ENCODE results near the gene ZSWIM9. TPM values are rescaled to one million over a fixed set of nuclear protein-coding genes. Genes with fewer than 3 reads are reported as not detected.

ZSWIM9 gene
- polyA plus RNA-seq (ENCODE audit: insufficient read length in 3 of 3) = 10 to 100 TPM; 11.4 to 13.7 (median 13.6) TPM
- long read RNA-seq, donor 1 = 0 reads
- long read RNA-seq, donor 2 = 0 reads
- long read RNA-seq, donor 3 = 0 reads
- long read RNA-seq, donor 4, partial matches to known transcripts = 0 of 1 reads
- long read RNA-seq, donor 4, other reads (novel, unspliced or antisense) = 0 of 1 reads
- long read RNA-seq, donor 5 = 0 reads
- long read RNA-seq, donor 6, partial matches to known transcripts = 0 of 1 reads
- long read RNA-seq, donor 6, other reads (novel, unspliced or antisense) = 0 of 1 reads
- long read RNA-seq, donor 7, partial matches to known transcripts = 0 of 1 reads
- long read RNA-seq, donor 7, other reads (novel, unspliced or antisense) = 0 of 1 reads
- long read RNA-seq, donor 8 = 0 reads
- long read RNA-seq, donor 9, partial matches to known transcripts = 0 of 1 reads
- long read RNA-seq, donor 9, other reads (novel, unspliced or antisense) = 0 of 1 reads
- long read RNA-seq, donor 10 = 0 reads
- long read RNA-seq, donor 11, partial matches to known transcripts = 0 of 1 reads
- long read RNA-seq, donor 11, other reads (novel, unspliced or antisense) = 0 of 1 reads
- long read RNA-seq, donor 12, partial matches to known transcripts = 22 of 23 reads
- long read RNA-seq, donor 12, other reads (novel, unspliced or antisense) = 0 of 23 reads
- long read RNA-seq, donor 13 = 0 reads
- long read RNA-seq, donor 14 = 0 reads
- long read RNA-seq, donor 15 = 0 reads
- long read RNA-seq, donor 16 = 0 reads

DNA sequence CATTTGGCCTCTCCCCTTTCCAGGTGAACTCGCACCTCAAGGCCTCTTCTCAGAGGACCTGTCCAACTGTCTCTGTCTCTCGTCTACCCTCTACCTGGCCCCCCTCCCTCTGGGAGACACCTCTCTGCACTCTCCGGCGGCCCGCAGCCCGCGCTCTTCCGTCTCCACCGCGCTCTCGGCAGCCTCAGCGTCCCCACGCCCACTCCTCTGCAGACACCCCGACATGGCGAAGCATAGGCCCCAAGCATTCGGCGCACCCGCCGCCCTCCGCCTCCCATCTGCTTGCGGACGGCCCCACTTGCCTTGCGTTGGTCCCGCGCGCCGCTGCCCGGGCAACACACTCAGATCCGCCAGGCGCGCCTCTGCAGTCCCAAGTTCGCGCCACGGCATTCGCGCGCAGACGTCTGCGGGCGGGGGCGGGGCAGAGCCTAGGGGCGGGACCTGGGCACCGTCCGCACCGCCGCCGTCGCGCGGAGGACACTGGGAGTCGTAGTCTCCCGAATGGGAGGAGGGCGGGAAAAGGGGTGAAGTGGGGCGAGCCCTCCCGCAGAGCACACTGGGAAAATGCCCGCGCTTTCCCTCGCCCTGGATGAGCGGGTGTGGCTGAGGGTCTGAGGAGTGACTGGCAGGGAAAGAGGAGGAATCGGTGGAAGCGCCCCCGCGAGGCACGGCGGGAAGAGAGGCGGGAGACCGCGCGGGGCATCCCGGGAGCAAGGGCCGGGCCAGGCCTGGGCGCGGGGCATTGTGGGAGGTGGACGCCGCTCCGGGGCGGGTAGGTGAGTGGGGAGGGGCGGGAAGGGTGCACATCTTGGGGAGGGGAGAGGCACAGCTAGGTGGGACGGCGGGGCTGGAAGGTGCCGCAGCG lies at the start of gene ZSWIM9, which contains the start of gene LIG1:
Gene ZSWIM9, plus strand, starts transcription at position 742 of the 865 bp plus-strand sequence. CDS start 1,123 bp downstream, outside the sequence.
Gene LIG1, minus strand, starts transcription at position 406 of the 865 bp plus-strand sequence. CDS start 4,778 bp downstream, outside the sequence.
- DNase-seq = peak; percentile 97

DNA sequence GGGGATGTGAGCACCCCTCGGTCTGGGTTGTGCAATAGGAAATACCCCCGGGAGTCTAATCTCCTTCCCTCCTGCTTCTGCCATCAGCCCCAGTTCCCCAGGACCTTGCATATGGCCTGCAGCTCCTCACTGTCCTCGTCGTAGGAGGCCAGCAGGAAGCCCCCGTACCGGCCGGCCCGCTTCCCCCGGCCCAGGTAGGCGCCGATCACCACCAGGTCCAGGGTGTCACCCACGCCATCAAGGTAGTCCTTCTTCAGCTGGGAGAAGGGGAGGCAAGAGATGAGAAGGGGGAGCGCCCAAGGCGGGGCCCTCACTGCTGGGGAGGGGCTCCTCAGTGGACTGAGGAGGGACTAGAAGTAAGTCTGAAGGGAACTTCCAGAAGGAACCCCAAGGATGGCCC lies 49.4 kb upstream of the ZSWIM9 start:
- no peak for DNase-seq

GRCh38 chr19:48121909-48122371 lies 48.5 kb upstream of the ZSWIM9 start:
- no peak for DNase-seq

GRCh38 chr19:48122421-48122820 lies 48.1 kb upstream of the ZSWIM9 start:
- DNase-seq = no peak

- no peak for DNase-seq
These were observed 46.4 kb upstream of the ZSWIM9 start for GRCh38 chr19:48123907-48124651.

- DNase-seq = no peak
These were observed 42.9 kb upstream of the ZSWIM9 start for GRCh38 chr19:48127561-48127960.

DNA sequence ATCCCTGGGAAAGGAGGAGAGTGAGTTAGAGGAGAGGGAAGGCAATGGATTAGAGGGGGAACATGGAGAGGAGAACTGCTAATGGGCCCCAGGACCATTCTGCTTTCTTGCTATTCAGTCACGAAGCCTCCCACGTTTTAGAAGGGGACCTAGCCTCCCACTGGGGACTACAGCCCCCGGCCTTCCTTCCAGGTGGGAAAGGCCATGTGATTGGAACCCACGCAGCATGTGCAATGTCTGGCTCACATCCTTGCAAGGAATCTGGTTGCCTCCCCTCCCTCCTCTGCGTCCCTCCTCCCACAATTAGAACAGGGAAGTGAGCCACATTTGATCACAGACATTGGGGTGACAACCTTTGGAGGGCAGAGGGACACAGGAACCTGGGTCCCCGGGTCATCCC lies 37.4 kb upstream of the ZSWIM9 start:
- DNase-seq = no peak

DNA sequence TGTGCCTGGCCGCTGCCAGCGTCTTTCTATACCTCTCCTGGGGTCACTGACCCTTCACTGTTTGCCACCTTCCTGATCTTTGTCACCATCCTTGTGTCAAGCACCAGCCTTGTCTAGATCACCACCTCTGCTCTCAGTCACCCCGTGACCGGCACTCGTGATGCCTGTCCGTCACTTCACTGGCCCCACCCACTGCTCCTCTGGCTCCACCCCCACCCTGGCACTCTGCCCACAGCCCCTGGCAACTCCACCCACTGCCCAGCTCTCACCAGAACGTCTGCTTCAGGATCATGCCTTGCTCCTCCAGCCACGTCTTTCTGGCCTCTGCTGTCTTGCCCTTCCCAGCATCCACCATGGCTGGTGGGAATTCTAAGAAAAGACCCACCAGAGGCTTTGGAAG lies 35.1 kb upstream of the ZSWIM9 start:
- no peak for DNase-seq

- no peak for DNase-seq
These were observed 33.9 kb upstream of the ZSWIM9 start for GRCh38 chr19:48136547-48136946.

- DNase-seq = no peak
These were observed 33.1 kb upstream of the ZSWIM9 start for GRCh38 chr19:48137411-48137810.

DNA sequence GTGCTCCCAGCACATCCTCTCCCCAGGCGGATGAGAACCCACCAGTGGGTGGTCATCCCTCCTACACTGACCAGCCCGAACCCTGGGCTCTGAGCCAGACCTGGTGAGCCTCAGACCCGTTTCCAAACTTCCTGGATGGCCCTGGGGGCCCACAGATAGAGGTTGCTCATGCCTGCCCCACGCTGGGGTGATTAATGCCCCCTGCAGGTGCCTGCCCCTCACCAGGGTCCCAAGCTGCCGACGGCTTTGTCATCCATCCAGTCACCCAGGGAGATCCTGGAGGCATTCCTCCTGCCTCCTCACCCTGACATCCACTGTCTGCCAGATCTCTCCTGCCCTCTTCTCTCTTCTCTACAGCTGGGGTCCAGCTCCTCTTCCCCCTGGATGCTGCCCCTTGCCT lies 31.4 kb upstream of the ZSWIM9 start:
- DNase-seq = no peak

GRCh38 chr19:48147597-48148175 lies 22.8 kb upstream of the ZSWIM9 start:
- no peak for DNase-seq

DNA sequence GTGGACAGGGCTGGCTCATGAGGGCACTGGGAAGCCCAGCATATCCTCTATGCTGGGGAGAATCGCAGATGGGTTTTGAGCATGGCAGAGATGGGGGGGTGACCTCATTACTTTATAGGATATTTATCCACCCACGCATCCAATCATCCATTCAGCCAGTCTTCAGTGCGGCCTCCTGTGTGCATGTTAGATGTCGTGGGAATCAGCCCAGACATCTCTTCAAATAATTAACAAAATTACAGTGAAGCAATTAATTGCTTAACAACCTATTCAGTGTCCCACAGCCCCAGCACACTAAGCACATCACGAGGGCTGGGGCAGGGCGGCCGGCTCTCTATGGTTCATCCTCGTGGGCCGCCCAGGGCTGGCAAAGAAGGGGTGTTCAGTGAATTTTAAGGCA lies 21.9 kb upstream of the ZSWIM9 start:
- no peak for DNase-seq

DNA sequence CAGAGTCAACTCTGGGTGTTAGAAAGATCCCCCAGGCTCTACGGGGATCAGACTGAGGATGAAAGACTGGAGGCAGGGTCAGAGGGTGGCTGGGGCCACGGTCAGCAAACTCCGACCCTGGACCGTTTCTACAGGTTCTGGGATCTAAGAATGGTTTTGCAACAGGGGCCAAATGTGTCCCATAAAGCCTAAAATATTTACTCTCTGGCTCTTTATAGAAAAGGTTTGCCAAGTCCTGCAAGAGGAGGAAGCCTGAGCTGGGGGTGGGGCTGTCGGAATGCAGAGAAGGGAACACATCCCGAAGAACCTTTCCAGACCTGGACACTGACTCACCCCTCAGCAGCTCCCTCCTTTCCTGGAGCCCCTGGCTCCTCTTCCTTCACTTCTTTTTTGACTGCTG lies 21.1 kb upstream of the ZSWIM9 start:
- no peak for DNase-seq

DNA sequence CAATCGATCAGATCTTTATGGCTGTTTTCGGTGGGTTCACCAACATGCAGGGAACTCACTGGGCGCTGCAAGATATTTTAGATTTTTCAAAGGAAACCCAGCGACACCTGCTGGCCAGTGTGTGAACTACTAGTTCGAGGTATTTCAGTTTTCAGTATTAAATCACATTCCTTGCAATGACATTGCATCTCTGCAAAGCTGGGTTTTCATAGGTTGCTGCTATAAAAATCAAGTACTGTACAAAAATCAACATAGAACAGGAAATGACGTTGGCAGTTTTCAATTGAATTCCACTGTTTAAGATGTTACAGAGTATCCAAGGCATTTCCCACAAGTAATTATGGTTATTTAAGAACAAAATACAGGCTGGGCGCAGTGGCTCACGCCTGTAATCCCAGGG lies 17.9 kb upstream of the ZSWIM9 start:
- peak; percentile 49 for DNase-seq

- no peak for DNase-seq
These were observed 16.5 kb upstream of the ZSWIM9 start for GRCh38 chr19:48154003-48154402.

GRCh38 chr19:48158210-48158790 lies 12.2 kb upstream of the ZSWIM9 start:
- no peak for DNase-seq

- DNase-seq = no peak
These were observed 1.8 kb upstream of the ZSWIM9 start for GRCh38 chr19:48168689-48169088.

GRCh38 chr19:48169578-48169938 lies 922 bp upstream of the ZSWIM9 start:
- DNase-seq = peak; percentile 27

DNA sequence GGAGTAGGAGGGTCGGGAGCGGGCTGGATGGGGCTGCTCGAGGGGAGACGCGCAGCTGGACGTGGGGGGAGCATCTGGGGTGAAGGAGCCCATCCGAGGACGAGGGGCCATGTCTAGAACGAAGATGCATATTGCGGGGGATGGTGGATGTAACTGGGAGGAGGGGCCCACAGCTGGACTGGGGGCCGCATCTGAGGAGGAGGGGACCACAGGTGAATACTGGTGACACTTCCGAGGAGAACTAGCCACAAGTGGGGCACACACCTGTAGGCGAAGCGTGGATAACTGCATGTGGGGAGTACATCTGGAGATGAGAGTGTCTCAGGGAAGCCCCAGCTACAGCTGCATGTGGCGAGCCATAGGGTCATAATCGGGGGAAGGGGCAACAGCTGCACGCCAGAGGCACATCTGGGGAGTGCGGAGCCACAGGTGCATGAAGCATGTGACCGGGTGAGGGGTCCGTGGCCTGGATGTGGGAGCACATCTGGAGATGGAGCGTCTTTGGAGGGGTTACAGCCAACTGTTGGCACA lies 402 bp downstream of the ZSWIM9 start:
- no peak for DNase-seq
